DOHH2 (cell line): ENCODE data around the gene PRMT1.

Experiments
- CTCF ChIP-seq: fragments of 200-600 bp; sonication (generic); IDR thresholded peaks from one replicate; pipeline ENCODE4 v1.5.1; 2014; ENCODE audit warnings: antibody characterized with exemption, mild to moderate bottlenecking, low read depth, low read length; ENCODE audit not compliant: poor library complexity, severe bottlenecking
- EZH2phosphoT487 ChIP-seq: fragments of 200-600 bp; sonication (generic); IDR thresholded peaks from 2 replicates; pipeline ENCODE4 v1.6.1; 2017; ENCODE audit warnings: borderline replicate concordance, mild to moderate bottlenecking, antibody characterized with exemption, low read length, moderate library complexity, mixed read lengths

- TF ChIP-seq CTCF (no peak), EZH2phosphoT487 (no peak)
These were observed 11.0 kb upstream of the PRMT1 start for GRCh38 chr19:49666120-49666444.
